ENCODE measurements around the gene MAN1A1. TPM values are rescaled to one million over a fixed set of nuclear protein-coding genes. Genes with fewer than 3 reads are reported as not detected.

MAN1A1 gene
- total RNA-seq, 1 donor from 2014 or later = 45.9 TPM

DNA sequence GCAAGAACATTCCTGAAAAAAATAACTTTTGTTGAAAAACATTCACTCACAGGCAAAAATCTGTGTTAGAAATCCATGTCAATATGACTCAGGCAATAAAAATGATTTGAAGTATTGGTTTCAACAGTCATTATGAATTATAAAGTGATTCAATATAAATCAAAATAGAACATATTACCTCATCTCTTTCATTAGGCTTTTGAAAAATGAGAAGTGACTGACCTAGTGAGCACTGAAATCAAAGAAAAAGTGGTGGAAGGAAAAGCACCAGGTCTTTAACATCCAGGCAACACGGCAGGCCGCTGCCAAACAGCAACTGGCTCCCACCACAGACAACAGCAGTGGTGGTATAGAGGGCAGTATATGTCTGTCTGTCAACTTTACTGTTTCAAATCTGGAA lies 68.9 kb downstream of the MAN1A1 start:
- Histone ChIP-seq H3K27ac (ENCODE audit: low read depth, low read length) (no peak overlapping the region), H3K9ac (ENCODE audit: low read depth in 1 of 3, low read length in 3 of 3) (no peak overlapping the region), H3K4me3 (ENCODE audit: low read length in 3 of 3) (no peak overlapping the region), H3K9me3 (ENCODE audit: control insufficient read depth in 3 of 3, low read length in 3 of 3) (no peaks in the 10 kb centered on the region), H3K36me3 (ENCODE audit: control insufficient read depth in 3 of 3, insufficient read depth in 3 of 3, low read length in 3 of 3) (no peaks in the 10 kb centered on the region), H3K4me1 (ENCODE audit: control insufficient read depth in 3 of 3, insufficient read depth in 3 of 3, low read length in 3 of 3) (no peaks in the 10 kb centered on the region), H3K27me3 (ENCODE audit: control insufficient read depth in 3 of 3, insufficient read depth in 3 of 3, low read length in 3 of 3) (no peaks in the 10 kb centered on the region)

DNA sequence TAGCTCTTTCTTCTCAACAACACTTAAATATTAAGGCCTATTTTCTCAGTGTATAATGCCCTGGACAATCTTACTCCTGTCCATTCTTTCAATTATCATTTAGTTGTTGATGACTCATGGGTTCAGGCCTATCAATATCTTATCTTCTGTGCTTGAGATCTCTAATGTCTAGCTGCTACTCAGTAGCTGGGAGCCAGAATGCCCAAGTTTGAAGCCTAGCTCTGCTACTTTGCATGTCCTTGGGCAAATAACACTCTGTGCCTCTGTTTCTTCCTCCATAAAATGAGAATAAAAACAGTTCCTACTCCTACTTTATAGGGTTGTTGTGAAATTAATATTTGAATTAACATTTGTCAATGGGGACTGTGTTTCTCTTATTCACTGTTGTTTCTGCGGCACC lies 69.5 kb downstream of the MAN1A1 start:
- H3K4me3 ChIP-seq (ENCODE audit: low read length in 3 of 3) = no peak overlapping the region
- H3K36me3 ChIP-seq (ENCODE audit: control insufficient read depth in 3 of 3, insufficient read depth in 3 of 3, low read length in 3 of 3) = no peaks in the 10 kb centered on the region
- H3K4me1 ChIP-seq (ENCODE audit: control insufficient read depth in 3 of 3, insufficient read depth in 3 of 3, low read length in 3 of 3) = no peaks in the 10 kb centered on the region
- no peak overlapping the region for H3K9ac ChIP-seq (ENCODE audit: low read depth in 1 of 3, low read length in 3 of 3)
- H3K27ac ChIP-seq (ENCODE audit: low read depth, low read length) = no peak overlapping the region
- H3K27me3 ChIP-seq (ENCODE audit: control insufficient read depth in 3 of 3, insufficient read depth in 3 of 3, low read length in 3 of 3) = no peaks in the 10 kb centered on the region
- H3K9me3 ChIP-seq (ENCODE audit: control insufficient read depth in 3 of 3, low read length in 3 of 3) = no peaks in the 10 kb centered on the region

DNA sequence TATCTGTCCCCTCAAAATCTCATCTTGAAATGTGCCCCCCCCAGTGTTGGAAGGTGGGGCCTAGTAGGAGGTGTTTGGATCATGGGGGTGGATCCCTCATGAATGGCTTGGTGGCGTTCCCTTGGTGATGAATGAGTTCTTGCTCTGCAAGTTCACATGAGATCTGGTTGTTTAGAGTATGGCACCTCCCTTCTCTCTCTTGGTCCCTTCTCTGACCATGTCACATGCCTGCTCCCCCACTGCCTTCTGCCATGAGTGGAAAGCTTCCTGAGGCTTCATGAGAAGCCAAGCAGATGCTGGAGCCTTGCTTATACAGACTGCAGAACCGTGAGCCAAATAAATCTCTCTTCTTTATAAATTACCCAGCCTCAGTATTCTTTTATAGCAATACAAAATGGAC lies 70.9 kb downstream of the MAN1A1 start:
- H3K27ac ChIP-seq (ENCODE audit: low read depth, low read length) = no peak overlapping the region
- H3K4me3 ChIP-seq (ENCODE audit: low read length in 3 of 3) = no peak overlapping the region
- H3K9ac ChIP-seq (ENCODE audit: low read depth in 1 of 3, low read length in 3 of 3) = no peak overlapping the region
- H3K9me3 ChIP-seq (ENCODE audit: control insufficient read depth in 3 of 3, low read length in 3 of 3) = no peaks in the 10 kb centered on the region
- H3K27me3 ChIP-seq (ENCODE audit: control insufficient read depth in 3 of 3, insufficient read depth in 3 of 3, low read length in 3 of 3) = no peaks in the 10 kb centered on the region
- H3K4me1 ChIP-seq (ENCODE audit: control insufficient read depth in 3 of 3, insufficient read depth in 3 of 3, low read length in 3 of 3) = no peaks in the 10 kb centered on the region
- H3K36me3 ChIP-seq (ENCODE audit: control insufficient read depth in 3 of 3, insufficient read depth in 3 of 3, low read length in 3 of 3) = no peaks in the 10 kb centered on the region

DNA sequence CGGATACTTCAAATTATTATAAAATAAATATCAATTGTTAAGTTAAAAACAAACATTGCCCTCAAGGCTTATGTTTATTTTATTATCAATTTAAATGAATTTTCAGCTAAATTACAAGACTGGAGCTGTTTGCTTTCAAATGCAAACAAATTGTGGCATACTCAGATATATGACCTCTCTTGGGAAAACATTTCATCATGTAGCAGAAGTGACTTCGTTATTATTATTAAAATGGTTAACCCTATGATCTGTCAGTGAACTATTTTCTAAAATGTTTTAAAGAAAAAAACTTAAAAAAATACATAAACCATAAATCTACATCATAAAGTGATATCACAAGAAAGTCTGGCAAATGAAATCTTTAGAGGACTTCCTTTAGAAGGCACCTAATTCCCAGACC lies 72.5 kb downstream of the MAN1A1 start:
- H3K4me1 ChIP-seq (ENCODE audit: control insufficient read depth in 3 of 3, insufficient read depth in 3 of 3, low read length in 3 of 3) = no peaks in the 10 kb centered on the region
- H3K27me3 ChIP-seq (ENCODE audit: control insufficient read depth in 3 of 3, insufficient read depth in 3 of 3, low read length in 3 of 3) = no peaks in the 10 kb centered on the region
- no peaks in the 10 kb centered on the region for H3K36me3 ChIP-seq (ENCODE audit: control insufficient read depth in 3 of 3, insufficient read depth in 3 of 3, low read length in 3 of 3)
- H3K9ac ChIP-seq (ENCODE audit: low read depth in 1 of 3, low read length in 3 of 3) = no peak overlapping the region
- H3K4me3 ChIP-seq (ENCODE audit: low read length in 3 of 3) = no peak overlapping the region
- no peaks in the 10 kb centered on the region for H3K9me3 ChIP-seq (ENCODE audit: control insufficient read depth in 3 of 3, low read length in 3 of 3)
- no peak overlapping the region for H3K27ac ChIP-seq (ENCODE audit: low read depth, low read length)

DNA sequence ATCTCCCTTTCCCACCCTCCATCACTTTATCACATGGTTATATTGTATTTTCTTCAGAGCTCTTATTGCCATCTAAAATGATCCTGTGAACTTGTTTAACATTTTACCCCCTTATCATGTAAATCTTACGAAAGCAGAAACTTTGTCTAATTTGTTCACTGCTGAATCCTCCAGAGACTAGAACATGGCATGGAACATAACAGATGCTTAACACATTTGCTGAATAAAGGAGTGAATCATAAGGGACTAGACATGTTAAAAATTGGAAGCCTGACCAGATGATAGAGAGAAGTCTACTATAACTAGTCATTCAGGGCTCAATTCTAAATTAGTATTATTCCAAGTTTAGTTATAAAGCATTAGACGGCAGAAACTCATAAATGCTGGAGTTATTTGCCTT lies 73.3 kb downstream of the MAN1A1 start:
- H3K4me3 ChIP-seq (ENCODE audit: low read length in 3 of 3) = no peak overlapping the region
- no peaks in the 10 kb centered on the region for H3K27me3 ChIP-seq (ENCODE audit: control insufficient read depth in 3 of 3, insufficient read depth in 3 of 3, low read length in 3 of 3)
- H3K9me3 ChIP-seq (ENCODE audit: control insufficient read depth in 3 of 3, low read length in 3 of 3) = no peaks in the 10 kb centered on the region
- no peaks in the 10 kb centered on the region for H3K36me3 ChIP-seq (ENCODE audit: control insufficient read depth in 3 of 3, insufficient read depth in 3 of 3, low read length in 3 of 3)
- no peaks in the 10 kb centered on the region for H3K4me1 ChIP-seq (ENCODE audit: control insufficient read depth in 3 of 3, insufficient read depth in 3 of 3, low read length in 3 of 3)
- H3K9ac ChIP-seq (ENCODE audit: low read depth in 1 of 3, low read length in 3 of 3) = no peak overlapping the region
- H3K27ac ChIP-seq (ENCODE audit: low read depth, low read length) = no peak overlapping the region

DNA sequence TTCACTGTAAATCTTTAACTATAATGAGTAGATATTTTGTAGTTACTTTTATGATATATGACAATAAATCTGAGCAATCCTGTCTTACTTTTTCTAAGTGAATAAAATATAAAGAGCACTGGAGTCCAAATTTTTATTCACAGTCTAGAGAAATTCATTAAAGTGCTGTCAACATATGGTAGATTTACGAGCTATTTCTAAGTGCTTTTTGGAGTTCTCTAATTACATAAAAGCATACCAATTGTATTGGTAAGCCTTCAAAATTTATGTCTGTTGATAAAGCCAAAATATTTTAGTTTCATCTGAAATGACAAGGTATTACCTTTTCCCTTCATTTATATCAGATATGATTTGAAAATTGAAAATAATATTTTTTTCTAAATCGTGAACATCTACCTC lies 75.4 kb downstream of the MAN1A1 start:
- no peaks in the 10 kb centered on the region for H3K27me3 ChIP-seq (ENCODE audit: control insufficient read depth in 3 of 3, insufficient read depth in 3 of 3, low read length in 3 of 3)
- no peak overlapping the region for H3K9ac ChIP-seq (ENCODE audit: low read depth in 1 of 3, low read length in 3 of 3)
- no peak overlapping the region for H3K4me3 ChIP-seq (ENCODE audit: low read length in 3 of 3)
- peaks cover 0 to 2% (median 0%) of the 10 kb centered on the region in 3 donors for H3K9me3 ChIP-seq (ENCODE audit: control insufficient read depth in 3 of 3, low read length in 3 of 3)
- peaks cover 0 to 2% (median 0%) of the 10 kb centered on the region in 3 donors for H3K36me3 ChIP-seq (ENCODE audit: control insufficient read depth in 3 of 3, insufficient read depth in 3 of 3, low read length in 3 of 3)
- no peaks in the 10 kb centered on the region for H3K4me1 ChIP-seq (ENCODE audit: control insufficient read depth in 3 of 3, insufficient read depth in 3 of 3, low read length in 3 of 3)
- no peak overlapping the region for H3K27ac ChIP-seq (ENCODE audit: low read depth, low read length)

DNA sequence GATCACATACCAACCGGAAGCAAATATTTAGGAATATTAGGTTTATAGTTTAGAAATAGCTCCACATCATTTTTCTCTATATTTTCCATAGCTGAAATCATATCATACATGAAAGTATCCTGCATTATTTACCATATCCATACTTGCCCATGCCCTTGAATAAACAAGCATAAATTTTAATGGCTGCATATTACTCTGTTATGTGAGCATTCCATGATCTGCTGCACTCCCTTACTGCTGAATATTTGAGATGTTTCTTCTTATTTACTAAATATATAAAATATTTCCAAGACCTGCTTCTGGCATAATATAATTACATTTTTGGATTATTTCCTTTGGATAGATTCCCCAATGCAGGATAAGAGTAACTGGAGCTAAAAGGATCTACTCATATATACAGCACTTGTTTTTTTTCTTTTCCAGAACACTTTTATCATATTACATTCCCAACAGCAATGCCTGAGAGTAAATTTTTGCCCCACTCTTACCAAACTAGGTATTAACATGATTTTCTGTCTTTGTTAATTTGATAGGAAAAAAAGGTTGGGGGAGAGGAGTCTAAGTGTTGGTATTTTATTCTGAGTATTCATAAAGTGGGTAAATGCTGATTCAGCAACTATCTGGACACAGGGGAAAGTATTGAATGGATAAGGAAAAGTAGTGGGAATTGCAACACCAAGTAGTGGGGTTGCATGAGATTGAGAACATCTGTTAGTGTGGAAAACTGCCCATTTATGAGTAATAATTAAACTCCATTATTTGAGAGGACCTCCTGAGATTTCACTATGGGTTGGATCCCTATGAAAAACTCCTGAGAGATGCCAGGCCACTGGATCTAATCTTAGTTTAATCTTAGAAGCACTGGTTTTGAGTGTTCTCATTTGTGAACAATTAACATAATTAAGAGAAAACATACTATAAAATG lies 76.0 kb downstream of the MAN1A1 start:
- no peaks in the 10 kb centered on the region for H3K4me1 ChIP-seq (ENCODE audit: control insufficient read depth in 3 of 3, insufficient read depth in 3 of 3, low read length in 3 of 3)
- H3K27ac ChIP-seq (ENCODE audit: low read depth, low read length) = no peak overlapping the region

DNA sequence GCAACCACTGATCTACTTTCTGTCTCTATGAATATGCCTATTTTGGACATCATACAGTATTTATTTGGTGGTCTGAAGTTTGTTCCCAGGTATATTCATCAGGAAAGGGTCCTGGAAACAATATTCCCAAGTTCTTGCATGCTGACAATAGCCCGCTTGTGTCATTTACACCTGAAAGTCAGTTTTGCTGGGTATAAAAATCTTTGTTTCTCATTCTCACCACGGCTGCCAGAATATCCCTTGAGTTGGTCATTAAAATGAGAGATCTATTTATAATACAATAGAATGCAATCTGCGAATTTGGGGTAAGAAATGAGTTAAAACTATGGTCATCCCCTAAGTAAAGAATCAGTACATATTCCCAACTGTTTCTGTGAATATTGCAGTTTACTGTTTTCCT lies 79.0 kb downstream of the MAN1A1 start:
- Histone ChIP-seq H3K9me3 (ENCODE audit: control insufficient read depth in 3 of 3, low read length in 3 of 3) (peaks cover 0 to 2% (median 0%) of the 10 kb centered on the region in 3 donors), H3K4me1 (ENCODE audit: control insufficient read depth in 3 of 3, insufficient read depth in 3 of 3, low read length in 3 of 3) (no peaks in the 10 kb centered on the region), H3K27me3 (ENCODE audit: control insufficient read depth in 3 of 3, insufficient read depth in 3 of 3, low read length in 3 of 3) (no peaks in the 10 kb centered on the region), H3K27ac (ENCODE audit: low read depth, low read length) (no peak overlapping the region), H3K36me3 (ENCODE audit: control insufficient read depth in 3 of 3, insufficient read depth in 3 of 3, low read length in 3 of 3) (peaks cover 0 to 2% (median 0%) of the 10 kb centered on the region in 3 donors), H3K4me3 (ENCODE audit: low read length in 3 of 3) (peak overlapping the region in 1 of 3 donors; percentile 18), H3K9ac (ENCODE audit: low read depth in 1 of 3, low read length in 3 of 3) (no peak overlapping the region)

More for the DNA sequence above, 76.0 kb downstream of the MAN1A1 start:
- Histone ChIP-seq H3K36me3 (ENCODE audit: control insufficient read depth in 3 of 3, insufficient read depth in 3 of 3, low read length in 3 of 3) (peaks cover 0 to 2% (median 0%) of the 10 kb centered on the region in 3 donors), H3K9ac (ENCODE audit: low read depth in 1 of 3, low read length in 3 of 3) (no peak overlapping the region), H3K27me3 (ENCODE audit: control insufficient read depth in 3 of 3, insufficient read depth in 3 of 3, low read length in 3 of 3) (no peaks in the 10 kb centered on the region), H3K9me3 (ENCODE audit: control insufficient read depth in 3 of 3, low read length in 3 of 3) (peaks cover 0 to 2% (median 0%) of the 10 kb centered on the region in 3 donors), H3K4me3 (ENCODE audit: low read length in 3 of 3) (no peak overlapping the region)

DNA sequence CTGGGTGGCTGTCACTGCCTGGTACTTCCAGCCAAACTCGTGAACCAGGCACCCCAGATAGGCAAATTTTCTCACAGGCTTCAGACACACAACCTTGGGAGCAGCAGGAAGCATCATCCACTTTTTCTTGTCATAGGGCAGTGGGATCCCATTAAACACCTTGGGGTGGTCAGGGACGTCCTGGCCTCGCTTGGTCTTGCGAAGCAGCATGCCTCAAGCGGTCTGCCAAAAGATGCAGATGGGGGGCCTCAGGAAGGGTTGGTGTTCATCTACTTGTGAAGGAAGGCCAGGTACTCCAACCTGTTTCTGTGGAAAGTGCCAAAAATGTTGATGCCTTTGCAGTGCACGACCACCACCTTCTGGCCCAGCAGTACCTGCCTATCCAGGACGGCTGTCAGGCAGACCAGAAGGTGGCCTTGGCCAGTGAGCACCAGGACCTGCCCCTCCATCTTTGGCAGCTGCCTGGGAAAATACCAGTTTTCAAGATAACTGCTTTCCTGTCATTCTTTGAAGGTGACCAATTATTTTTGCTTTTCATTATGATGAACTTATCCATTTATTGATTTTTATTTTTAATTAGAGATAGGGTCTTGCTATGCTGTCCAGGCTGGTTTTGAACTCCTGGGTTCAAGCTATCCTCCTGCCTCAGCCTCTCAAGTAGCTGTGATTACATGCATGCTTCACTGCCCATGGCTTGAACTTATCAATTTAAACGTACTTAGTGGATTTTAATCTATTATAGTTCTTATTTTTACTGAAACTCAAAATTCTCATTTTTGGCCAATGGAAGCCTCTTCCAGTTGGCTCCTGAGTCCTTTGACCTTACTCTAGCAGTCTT lies 80.1 kb downstream of the MAN1A1 start:
- no peaks in the 10 kb centered on the region for H3K4me1 ChIP-seq (ENCODE audit: control insufficient read depth in 3 of 3, insufficient read depth in 3 of 3, low read length in 3 of 3)
- no peaks in the 10 kb centered on the region for H3K27me3 ChIP-seq (ENCODE audit: control insufficient read depth in 3 of 3, insufficient read depth in 3 of 3, low read length in 3 of 3)
- no peak overlapping the region for H3K9ac ChIP-seq (ENCODE audit: low read depth in 1 of 3, low read length in 3 of 3)
- H3K27ac ChIP-seq (ENCODE audit: low read depth, low read length) = no peak overlapping the region
- H3K4me3 ChIP-seq (ENCODE audit: low read length in 3 of 3) = no peak overlapping the region
- peaks cover 0 to 2% (median 0%) of the 10 kb centered on the region in 3 donors for H3K36me3 ChIP-seq (ENCODE audit: control insufficient read depth in 3 of 3, insufficient read depth in 3 of 3, low read length in 3 of 3)
- H3K9me3 ChIP-seq (ENCODE audit: control insufficient read depth in 3 of 3, low read length in 3 of 3) = peaks cover 0 to 2% (median 0%) of the 10 kb centered on the region in 3 donors
